ENCODE measurements around the gene DNER. TPM values are rescaled to one million over a fixed set of nuclear protein-coding genes. Genes with fewer than 3 reads are reported as not detected.

DNER gene
- total and polyA plus RNA-seq, 2 experiments from 2014 or later, result 0.39 to 0.65 TPM

- Histone ChIP-seq H3F3A (ENCODE audit: insufficient read depth) (no peaks in the 10 kb centered on the region), H3K4me3 (no peak overlapping the region), H3K9me2 (ENCODE audit: insufficient read depth) (no peaks in the 10 kb centered on the region), H3K9me3 (ENCODE audit: low read depth) (no peaks in the 10 kb centered on the region), H3K4me1 (ENCODE audit: insufficient read depth) (no peaks in the 10 kb centered on the region), H4K20me1 (ENCODE audit: insufficient read depth) (no peaks in the 10 kb centered on the region), H2AFZ (no peak overlapping the region), H3K36me3 (ENCODE audit: low read depth) (no peaks in the 10 kb centered on the region), H3K27me3 (replicated peaks; ENCODE audit: insufficient read depth) (no peaks in the 10 kb centered on the region), H3K9ac (no peak overlapping the region), H3K27ac (no peak overlapping the region), H3K4me2 (ENCODE audit: unreplicated experiment) (no peak overlapping the region), H3K79me2 (ENCODE audit: insufficient read depth) (no peaks in the 10 kb centered on the region)
- TF ChIP-seq EZH2phosphoT487 (IDR thresholded peaks at IDR 0.05; ENCODE audit: insufficient read depth, low read depth) (no peak), EZH2 (IDR thresholded peaks at IDR 0.05; ENCODE audit: insufficient read depth, poor library complexity, severe bottlenecking) (no peak)
- in situ Hi-C loops (cut with MboI), result no loop called here
- 44 to 64% methylated on average over 3 to 5 of the region's 5 CpGs for WGBS, 2 experiments (ENCODE audit: low coverage in 1 of 2, low lambda C conversion rate in 2 of 2, missing lambda C conversion rate in 2 of 2)
- no peak for DNase-seq
Measured at GRCh38 chr2:229563388-229563787, 151.0 kb downstream of the DNER start.

GRCh38 chr2:229562472-229563127 lies 151.8 kb downstream of the DNER start:
- in situ Hi-C loops (cut with MboI), result no loop called here
- Histone ChIP-seq H3K4me1 (ENCODE audit: insufficient read depth) (no peaks in the 10 kb centered on the region), H3K27me3 (replicated peaks; ENCODE audit: insufficient read depth) (no peaks in the 10 kb centered on the region), H4K20me1 (ENCODE audit: insufficient read depth) (no peaks in the 10 kb centered on the region), H3K36me3 (ENCODE audit: low read depth) (no peaks in the 10 kb centered on the region), H3K4me2 (ENCODE audit: unreplicated experiment) (no peak overlapping the region), H3K9me2 (ENCODE audit: insufficient read depth) (no peaks in the 10 kb centered on the region), H3K9ac (no peak overlapping the region), H3K27ac (no peak overlapping the region), H3K4me3 (no peak overlapping the region), H2AFZ (no peak overlapping the region), H3F3A (ENCODE audit: insufficient read depth) (no peaks in the 10 kb centered on the region), H3K9me3 (ENCODE audit: low read depth) (no peaks in the 10 kb centered on the region), H3K79me2 (ENCODE audit: insufficient read depth) (no peaks in the 10 kb centered on the region)
- no peak for DNase-seq
- 0% methylated on average over 1 of the region's 1 CpG for WGBS, 2 experiments (ENCODE audit: low coverage in 1 of 2, low lambda C conversion rate in 2 of 2, missing lambda C conversion rate in 2 of 2)
- TF ChIP-seq EZH2phosphoT487 (IDR thresholded peaks at IDR 0.05; ENCODE audit: insufficient read depth, low read depth), result no peak

- TF ChIP-seq EZH2 (IDR thresholded peaks at IDR 0.05; ENCODE audit: insufficient read depth, poor library complexity, severe bottlenecking), result no peak
- no peak for TF ChIP-seq EZH2phosphoT487 (IDR thresholded peaks at IDR 0.05; ENCODE audit: insufficient read depth, low read depth)
- Histone ChIP-seq H4K20me1 (ENCODE audit: insufficient read depth) (no peaks in the 10 kb centered on the region), H2AFZ (no peak overlapping the region), H3K9me2 (ENCODE audit: insufficient read depth) (no peaks in the 10 kb centered on the region), H3K9ac (no peak overlapping the region), H3K27me3 (replicated peaks; ENCODE audit: insufficient read depth) (no peaks in the 10 kb centered on the region), H3K4me2 (ENCODE audit: unreplicated experiment) (no peak overlapping the region), H3K79me2 (ENCODE audit: insufficient read depth) (no peaks in the 10 kb centered on the region), H3K4me1 (ENCODE audit: insufficient read depth) (no peaks in the 10 kb centered on the region), H3K9me3 (ENCODE audit: low read depth) (no peaks in the 10 kb centered on the region), H3K36me3 (ENCODE audit: low read depth) (no peaks in the 10 kb centered on the region), H3K27ac (no peak overlapping the region), H3F3A (ENCODE audit: insufficient read depth) (no peaks in the 10 kb centered on the region), H3K4me3 (no peak overlapping the region)
- WGBS, 2 experiments (ENCODE audit: low coverage in 1 of 2, low lambda C conversion rate in 2 of 2, missing lambda C conversion rate in 2 of 2), result 18 to 20% methylated on average over 1 of the region's 1 CpG
- no peak for DNase-seq
- in situ Hi-C loops (cut with MboI), result no loop called here
Measured at GRCh38 chr2:229559986-229560385, 154.4 kb downstream of the DNER start.

- no peaks in the 10 kb centered on the region for H3K9me2 ChIP-seq (ENCODE audit: insufficient read depth)
- no peak overlapping the region for H3K9ac ChIP-seq
- no peaks in the 10 kb centered on the region for H3K4me1 ChIP-seq (ENCODE audit: insufficient read depth)
- TF ChIP-seq EZH2phosphoT487 (IDR thresholded peaks at IDR 0.05; ENCODE audit: insufficient read depth, low read depth) (no peak), EZH2 (IDR thresholded peaks at IDR 0.05; ENCODE audit: insufficient read depth, poor library complexity, severe bottlenecking) (no peak)
- no peaks in the 10 kb centered on the region for H3K79me2 ChIP-seq (ENCODE audit: insufficient read depth)
- H3K4me3 ChIP-seq, result no peak overlapping the region
- H3K27ac ChIP-seq, result no peak overlapping the region
- no peaks in the 10 kb centered on the region for H4K20me1 ChIP-seq (ENCODE audit: insufficient read depth)
- H3F3A ChIP-seq (ENCODE audit: insufficient read depth), result no peaks in the 10 kb centered on the region
- no peak overlapping the region for H2AFZ ChIP-seq
- H3K9me3 ChIP-seq (ENCODE audit: low read depth), result no peaks in the 10 kb centered on the region
- in situ Hi-C loops (cut with MboI), result no loop called here
- no peaks in the 10 kb centered on the region for H3K27me3 ChIP-seq (replicated peaks; ENCODE audit: insufficient read depth)
- DNase-seq, result peak; percentile 25
- no peak overlapping the region for H3K4me2 ChIP-seq (ENCODE audit: unreplicated experiment)
- WGBS, 2 experiments (ENCODE audit: low coverage in 1 of 2, low lambda C conversion rate in 2 of 2, missing lambda C conversion rate in 2 of 2), result 76 to 81% methylated on average over 1 of the region's 1 CpG
- no peaks in the 10 kb centered on the region for H3K36me3 ChIP-seq (ENCODE audit: low read depth)
Measured at GRCh38 chr2:229553091-229553490, 161.3 kb downstream of the DNER start.

Measured in GM23248 (cell line).